B cell (primary cell): ENCODE measurements around the gene BHLHE23. TPM values are rescaled to one million over a fixed set of nuclear protein-coding genes. Genes with fewer than 3 reads are reported as not detected.

Experiments used
- ATAC-seq: fragments of 200-7000 bp; cut with Tn5 transposase; one replicate; pipeline ENCODE4 v1.10.0; 2021; ENCODE audit warnings: low read depth, mild to moderate bottlenecking, moderate number of reproducible peaks, moderate library complexity
- CTCF ChIA-PET: fragments of 350-600 bp; sonication (Branson Sonifier 250); formaldehyde crosslinking; loops from one replicate; lab custom pipeline; 2021; ENCODE audit warnings: antibody characterized with exemption, inconsistent platforms; lab: Charles Lee
- POLR2A ChIA-PET: fragments of 350-600 bp; sonication (Branson Sonifier 250); formaldehyde crosslinking; loops from one replicate; lab custom pipeline; 2021; ENCODE audit warnings: antibody characterized with exemption; lab: Charles Lee
- DNase-seq: peaks from one replicate; pipeline ENCODE4 v3.0.0; 2013
- H2AFZ ChIP-seq: 2 replicates; pipeline ENCODE4 v1.6.1; 2012; ENCODE audit warnings: mild to moderate bottlenecking, low read depth, low read length; ENCODE audit not compliant: insufficient read depth, poor library complexity, severe bottlenecking
- H3K27ac ChIP-seq, 2 donors: 1 replicate in 1 of 2; 2 replicates in 1 of 2; pipeline ENCODE4 v1.5.1; 2012 to 2013; ENCODE audit warnings: low read length in 2 of 2, mild to moderate bottlenecking in 2 of 2, moderate library complexity in 1 of 2
- H3K27me3 ChIP-seq, 4 experiments: fragments of 200-600 bp in 1 of 4; sonication (generic) in 1 of 4; replicated peaks in 1 of 4; 1 replicate in 2 of 4; 2 replicates in 2 of 4; pipeline versions ENCODE4 v1.6.1 to v1.7.0; 2013 to 2016; ENCODE audit warnings: low read length in 3 of 4, mild to moderate bottlenecking in 2 of 4, mixed read lengths in 1 of 4, moderate library complexity in 1 of 4; ENCODE audit not compliant: insufficient read depth in 4 of 4, control insufficient read depth in 3 of 4; ENCODE audit errors: control extremely low read depth in 1 of 4
- H3K36me3 ChIP-seq, 2 experiments: replicated peaks in 1 of 2; 1 replicate in 1 of 2; 2 replicates in 1 of 2; pipeline versions ENCODE4 v1.6.1 to v1.7.1; 2013; ENCODE audit warnings: low read length in 1 of 2; ENCODE audit not compliant: insufficient read depth in 2 of 2, control insufficient read depth in 1 of 2; ENCODE audit errors: control extremely low read depth in 1 of 2, extremely low read depth in 1 of 2
- H3K4me1 ChIP-seq, 2 donors: fragments of 200-600 bp in 1 of 2; sonication (generic) in 1 of 2; 1 replicate in 1 of 2; 2 replicates in 1 of 2; pipeline versions ENCODE4 v1.5.1 to v1.6.1; 2013 to 2017; ENCODE audit warnings: low read length in 2 of 2; ENCODE audit not compliant: control insufficient read depth in 2 of 2, insufficient read depth in 2 of 2
- H3K4me2 ChIP-seq: replicated peaks from 2 replicates; pipeline ENCODE3; 2012; ENCODE audit warnings: mild to moderate bottlenecking, low read depth, low read length; ENCODE audit not compliant: poor library complexity, severe bottlenecking
- H3K4me3 ChIP-seq, 5 experiments: fragments of 200-600 bp in 1 of 5; sonication (generic) in 1 of 5; 1 replicate in 3 of 5; 2 replicates in 2 of 5; pipeline versions ENCODE4 v1.5.1 to v1.7.0; 2011 to 2016; ENCODE audit warnings: low read length in 4 of 5, mild to moderate bottlenecking in 4 of 5, low read depth in 2 of 5, control low read depth in 1 of 5, moderate library complexity in 1 of 5; ENCODE audit not compliant: insufficient read depth in 1 of 5; ENCODE audit errors: control extremely low read depth in 1 of 5, extremely low read depth in 1 of 5
- H3K79me2 ChIP-seq: fragments of 200-600 bp; sonication (generic); one replicate; pipeline ENCODE4 v1.6.0; 2016; ENCODE audit warnings: low read length; ENCODE audit not compliant: control insufficient read depth, insufficient read depth
- H3K9ac ChIP-seq: fragments of 200-600 bp; sonication (generic); 2 replicates; pipeline ENCODE4 v1.6.1; 2017; ENCODE audit warnings: mild to moderate bottlenecking, low read length, moderate library complexity
- H3K9me3 ChIP-seq, 3 donors: one replicate each; pipeline versions ENCODE4 v1.6.1 to v1.7.1; 2013; ENCODE audit warnings: low read length in 2 of 3; ENCODE audit not compliant: control insufficient read depth in 2 of 3, insufficient read depth in 1 of 3; ENCODE audit errors: control extremely low read depth in 1 of 3
- H4K20me1 ChIP-seq: 2 replicates; pipeline ENCODE4 v1.6.0; 2012; ENCODE audit warnings: mild to moderate bottlenecking, low read length; ENCODE audit not compliant: insufficient read depth, control insufficient read depth, poor library complexity, severe bottlenecking
- H3K27ac Mint-ChIP-seq: one replicate; pipeline ENCODE4 v1.8.0; 2021; ENCODE audit warnings: mixed read lengths
- H3K27me3 Mint-ChIP-seq: one replicate; pipeline ENCODE4 v1.8.0; 2021; ENCODE audit warnings: mixed read lengths
- H3K4me1 Mint-ChIP-seq: one replicate; pipeline ENCODE4 v1.8.0; 2021; ENCODE audit warnings: mixed read lengths
- H3K4me3 Mint-ChIP-seq: one replicate; pipeline ENCODE4 v1.8.0; 2021; ENCODE audit warnings: mixed read lengths
- H3K9me3 Mint-ChIP-seq: one replicate; pipeline ENCODE4 v1.8.0; 2022; ENCODE audit warnings: mixed read lengths; ENCODE audit not compliant: insufficient read depth
- EZH2 ChIP-seq: IDR thresholded peaks from 2 replicates; pipeline ENCODE4 v1.6.1; 2012; ENCODE audit warnings: borderline replicate concordance, low read depth, mild to moderate bottlenecking, moderate library complexity, low read length; ENCODE audit not compliant: insufficient read depth, poor library complexity, severe bottlenecking
- WGBS: methylation state at CpG from one replicate; pipeline ENCODE4 v1.1.5; 2013; ENCODE audit warnings: missing lambda C conversion rate; ENCODE audit not compliant: insufficient coverage; 5-methylcytosine and 5-hydroxymethylcytosine counted together
- intact Hi-C: fragments of 100-400 bp; cut with micrococcal nuclease; formaldehyde crosslinking; loops from one replicate; pipeline ENCODE4 v1.10.0; 2022
- polyA plus RNA-seq: library from polyadenylated mRNA; depleted of rRNA; stranded (reverse); fragments of >200 nt; gene quantifications from 2 replicates; pipeline ENCODE4 v1.2.3, GENCODE V29; 2012
- total RNA-seq, 2 donors: library from RNA; stranded (reverse); fragments of 120-200 nt in 1 of 2; gene quantifications; 1 replicate in 1 of 2; 2 replicates in 1 of 2; pipeline versions ENCODE4 v1.2.3 to v1.2.4, GENCODE V29; 2013 to 2022
- TF ChIP-seq, protein P1 (sequence below): fragments of 200-600 bp; IDR thresholded peaks from one replicate; pipeline ENCODE4 v1.8.0; 2022; ENCODE audit warnings: antibody characterized with exemption, mild to moderate bottlenecking

Gene BHLHE23
- total and polyA plus RNA-seq, 2 donors (not counting 1 experiment from before 2014, with no cell fraction given), result not detected

- Histone ChIP-seq H3K4me3 (no peak overlapping the region), H3K27ac (no peak overlapping the region), H3K4me1 (no peaks in the 10 kb centered on the region), H3K27me3 (peaks cover 0 to 9% (median 1%) of the 10 kb centered on the region in 4 experiments), H3K36me3 (peaks cover 0 to 33% of the 10 kb centered on the region in 2 experiments), H3K9me3 (no peaks in the 10 kb centered on the region), H2AFZ (no peak overlapping the region), H4K20me1 (peaks cover 14% of the 10 kb centered on the region), H3K9ac (no peak overlapping the region), H3K4me2 (no peak overlapping the region), H3K79me2 (peaks cover 6% of the 10 kb centered on the region)
- Mint-ChIP-seq H3K4me1 (peaks cover 3% of the 10 kb centered on the region), H3K27ac (no peak overlapping the region), H3K4me3 (no peak overlapping the region), H3K9me3 (no peaks in the 10 kb centered on the region), H3K27me3 (peaks cover 3% of the 10 kb centered on the region)
- intact Hi-C loops, result no loop called here
- DNase-seq (no peak), ATAC-seq (no peak)
- ChIA-PET POLR2A (interaction anchor here (0.6 to 0.7 kb wide), 2 partner anchors 144 to 207 kb away, joined by 3 read pairs; no protein-coding TSS in a partner anchor), CTCF (no interaction called here)
- TF ChIP-seq, protein P1, sequence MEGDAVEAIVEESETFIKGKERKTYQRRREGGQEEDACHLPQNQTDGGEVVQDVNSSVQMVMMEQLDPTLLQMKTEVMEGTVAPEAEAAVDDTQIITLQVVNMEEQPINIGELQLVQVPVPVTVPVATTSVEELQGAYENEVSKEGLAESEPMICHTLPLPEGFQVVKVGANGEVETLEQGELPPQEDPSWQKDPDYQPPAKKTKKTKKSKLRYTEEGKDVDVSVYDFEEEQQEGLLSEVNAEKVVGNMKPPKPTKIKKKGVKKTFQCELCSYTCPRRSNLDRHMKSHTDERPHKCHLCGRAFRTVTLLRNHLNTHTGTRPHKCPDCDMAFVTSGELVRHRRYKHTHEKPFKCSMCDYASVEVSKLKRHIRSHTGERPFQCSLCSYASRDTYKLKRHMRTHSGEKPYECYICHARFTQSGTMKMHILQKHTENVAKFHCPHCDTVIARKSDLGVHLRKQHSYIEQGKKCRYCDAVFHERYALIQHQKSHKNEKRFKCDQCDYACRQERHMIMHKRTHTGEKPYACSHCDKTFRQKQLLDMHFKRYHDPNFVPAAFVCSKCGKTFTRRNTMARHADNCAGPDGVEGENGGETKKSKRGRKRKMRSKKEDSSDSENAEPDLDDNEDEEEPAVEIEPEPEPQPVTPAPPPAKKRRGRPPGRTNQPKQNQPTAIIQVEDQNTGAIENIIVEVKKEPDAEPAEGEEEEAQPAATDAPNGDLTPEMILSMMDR, result no peak
- TF ChIP-seq EZH2, result no peak
- 93% methylated on average over 26 of the region's 27 CpGs for WGBS
Measured at GRCh38 chr20:62966212-62967148, 40.3 kb downstream of the BHLHE23 start.

DNA sequence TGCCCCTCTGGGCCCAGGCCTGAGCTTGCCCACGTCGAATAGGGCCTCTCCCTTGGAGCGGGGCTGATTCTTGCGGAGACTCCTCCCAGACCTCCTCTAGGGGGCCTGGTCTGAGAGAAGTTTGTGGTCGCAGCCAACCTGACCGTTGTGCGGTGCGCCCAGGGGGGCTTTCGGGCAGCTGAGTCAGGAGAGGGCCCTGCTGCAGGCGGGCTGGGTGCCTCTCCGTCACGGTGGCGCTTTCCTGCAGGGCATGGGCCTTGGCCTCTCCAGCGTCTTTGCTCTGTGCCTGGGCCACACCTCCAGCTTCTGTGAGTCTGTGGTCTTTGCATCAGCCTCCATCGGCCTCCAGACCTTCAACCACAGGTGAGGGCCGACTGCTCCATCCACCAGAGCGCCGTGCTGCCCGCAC lies 41.4 kb downstream of the BHLHE23 start:
- Histone ChIP-seq H3K9ac (no peak overlapping the region), H2AFZ (no peak overlapping the region), H3K79me2 (peaks cover 10% of the 10 kb centered on the region), H3K27me3 (no peaks in the 10 kb centered on the region), H3K27ac (no peak overlapping the region), H3K9me3 (no peaks in the 10 kb centered on the region), H4K20me1 (peaks cover 21% of the 10 kb centered on the region), H3K36me3 (peaks cover 0 to 37% of the 10 kb centered on the region in 2 experiments), H3K4me3 (no peak overlapping the region), H3K4me2 (no peak overlapping the region), H3K4me1 (no peaks in the 10 kb centered on the region)
- DNase-seq (no peak), ATAC-seq (no peak)
- TF ChIP-seq EZH2, result no peak
- TF ChIP-seq, protein P1, result no peak
- H3K4me1 Mint-ChIP-seq, result no peaks in the 10 kb centered on the region
- ChIA-PET CTCF (interaction anchor here (0.6 to 1.4 kb wide), 3 partner anchors 10 to 67 kb away, joined by 3 read pairs; no protein-coding TSS in a partner anchor), POLR2A (interaction anchor here (1.4 kb wide), 1 partner anchor 11 kb away, joined by 4 read pairs; no protein-coding TSS in a partner anchor)
- 91% methylated on average over 19 of the region's 19 CpGs for WGBS
- H3K27me3 Mint-ChIP-seq, result no peaks in the 10 kb centered on the region
- no peaks in the 10 kb centered on the region for H3K9me3 Mint-ChIP-seq
- H3K4me3 Mint-ChIP-seq, result no peak overlapping the region
- H3K27ac Mint-ChIP-seq, result no peak overlapping the region
- intact Hi-C loops, result no loop called here
